K562 (cell line): ENCODE data around the gene KRI1. TPM values are rescaled to one million over a fixed set of nuclear protein-coding genes. Genes with fewer than 3 reads are reported as not detected.

Experiments
- BRCA1 ChIP-seq, 2 experiments: fragments of 450-650 bp in 1 of 2; sonication (generic) in 1 of 2; formaldehyde crosslinking in 1 of 2; IDR thresholded peaks; 2 replicates each; pipeline versions ENCODE4 v1.5.0 to v1.6.1; 2017 to 2020; ENCODE audit warnings: mild to moderate bottlenecking in 1 of 2, missing genetic modification reagents in 1 of 2
- ETV1 ChIP-seq: fragments of 450-650 bp; conservative IDR thresholded peaks from 2 replicates; pipeline ENCODE4 v1.6.1; 2016; ENCODE audit warnings: missing genetic modification characterization, control low read depth, low read depth, missing compliant biosample characterization
- KLF10 ChIP-seq: fragments of 250-450 bp; sonication (Bioruptor Pico); IDR thresholded peaks from 2 replicates; pipeline ENCODE4 v1.6.1; 2021; ENCODE audit warnings: matching md5 sums
- NR4A1 ChIP-seq, 2 experiments: fragments of 250-450 bp in 1 of 2; fragments of 450-650 bp in 1 of 2; sonication (Bioruptor Pico) in 1 of 2; IDR thresholded peaks; 2 replicates each; pipeline versions ENCODE4 v1.4.0 to v1.6.1; 2016 to 2020; ENCODE audit warnings: mild to moderate bottlenecking in 2 of 2, missing compliant biosample characterization in 1 of 2, missing genetic modification characterization in 1 of 2, moderate library complexity in 1 of 2
- PHB2 ChIP-seq: fragments of 450-650 bp; IDR thresholded peaks from 2 replicates; pipeline ENCODE4 v1.6.1; 2017; ENCODE audit warnings: low read depth
- PHF21A ChIP-seq: fragments of 450-650 bp; IDR thresholded peaks from 2 replicates; pipeline ENCODE4 v1.6.1; 2017; ENCODE audit warnings: low read depth, borderline replicate concordance
- RAD21 ChIP-seq, 2 experiments: fragments of 250-450 bp in 1 of 2; fragments of 450-650 bp in 1 of 2; sonication (Bioruptor Pico) in 1 of 2; formaldehyde crosslinking in 1 of 2; IDR thresholded peaks in 1 of 2; conservative IDR thresholded peaks in 1 of 2; 2 replicates each; pipeline versions ENCODE4 v1.4.0 to v1.8.0; 2020 to 2022; ENCODE audit warnings: mild to moderate bottlenecking in 2 of 2, moderate library complexity in 1 of 2
- SP2 ChIP-seq: IDR thresholded peaks from 2 replicates; pipeline ENCODE4 v1.6.1; 2011; ENCODE audit warnings: mild to moderate bottlenecking, low read depth, low read length, moderate library complexity; ENCODE audit not compliant: poor library complexity, severe bottlenecking; ENCODE audit errors: extremely low read depth
- ZBTB1 ChIP-seq: sonication (generic); formaldehyde crosslinking; IDR thresholded peaks from 2 replicates; pipeline ENCODE4 v1.8.1; 2023; ENCODE audit warnings: missing genetic modification reagents, low read depth, mild to moderate bottlenecking, borderline replicate concordance
- ZBTB7A ChIP-seq: IDR thresholded peaks from 2 replicates; pipeline ENCODE4 v1.6.1; 2011; ENCODE audit warnings: low read depth, mild to moderate bottlenecking, low read length, moderate library complexity, borderline replicate concordance; ENCODE audit not compliant: control insufficient read depth
- ZNF668 ChIP-seq: fragments of 250-450 bp; sonication (Bioruptor Pico); IDR thresholded peaks from 2 replicates; pipeline ENCODE4 v1.8.0; 2022; ENCODE audit warnings: mild to moderate bottlenecking, inconsistent platforms
- ZNF764 ChIP-seq: fragments of 250-450 bp; sonication (Bioruptor Pico); IDR thresholded peaks from 2 replicates; pipeline ENCODE4 v1.4.0; 2020; ENCODE audit warnings: low read depth, mild to moderate bottlenecking, moderate library complexity
- polyA plus RNA-seq, 8 experiments: library from polyadenylated mRNA; depleted of rRNA in 4 of 8; stranded (reverse) in 5 of 8; unstranded in 3 of 8; fragments of >200 nt; fragmentation: Nextera tagmentation in 2 of 8; fragmentation: Illumina TruSeq in 1 of 8; extraction: Ambion mirVana in 2 of 8; extraction: Trizol in 1 of 8; gene quantifications; 2 replicates each; pipeline versions ENCODE4 v1.2.1 to v1.2.3, GENCODE V29; 2011 to 2014; ENCODE audit warnings: inconsistent platforms in 1 of 8, missing spikeins in 1 of 8
- total RNA-seq, 7 experiments: library from RNA; depleted of rRNA in 6 of 7; stranded (reverse); fragments of >200 nt in 6 of 7; fragmentation: Illumina TruSeq in 2 of 7; extraction: Trizol in 2 of 7; gene quantifications; 2 replicates each; pipeline versions ENCODE4 v1.2.1 to v1.2.3, GENCODE V29; 2011 to 2021; ENCODE audit warnings: low replicate concordance in 1 of 7
- TF ChIP-seq, protein P1 (sequence below), 2 experiments: fragments of 450-650 bp; IDR thresholded peaks; 2 replicates each; pipeline ENCODE4 v1.6.1; 2016; ENCODE audit warnings: mild to moderate bottlenecking in 2 of 2, borderline replicate concordance in 1 of 2, low read depth in 1 of 2, moderate library complexity in 1 of 2
- TF ChIP-seq, protein P2 (sequence below): sonication (generic); formaldehyde crosslinking; IDR thresholded peaks from 2 replicates; pipeline ENCODE4 v1.8.1; 2023; ENCODE audit warnings: mild to moderate bottlenecking, missing genetic modification reagents, moderate library complexity

The KRI1 gene
- total and polyA plus RNA-seq, 9 of the 15 experiments (the other 6 are each of a cell fraction or from before 2014, with no cell fraction given): 1.1 to 50.7 (median 24.7) TPM

DNA sequence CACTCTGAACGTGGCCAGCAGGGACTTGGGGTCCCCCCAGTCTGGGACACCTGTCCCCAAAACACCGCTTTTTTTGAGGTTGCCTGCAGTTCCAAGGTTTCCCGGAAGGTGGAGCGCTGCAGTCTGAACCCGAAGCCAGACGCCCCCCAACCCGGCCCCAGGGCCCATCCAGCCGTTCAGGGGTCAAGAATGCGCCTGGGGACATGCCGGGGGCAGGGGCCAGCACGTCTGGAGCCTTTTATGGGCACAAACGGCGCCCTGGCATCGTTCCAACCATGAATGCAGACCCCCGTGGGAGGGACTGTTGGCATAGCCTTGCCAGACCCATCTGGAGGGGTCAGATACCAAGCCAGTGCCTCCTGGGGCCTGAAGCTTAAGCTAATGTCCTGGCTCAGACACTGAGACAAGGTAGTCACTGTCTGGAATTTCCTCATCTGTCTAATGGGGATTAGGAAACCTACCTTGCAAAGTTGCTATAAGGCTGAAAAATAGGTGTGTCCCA is 55.5 kb downstream of the KRI1 start (continued):
- TF ChIP-seq, protein P1, sequence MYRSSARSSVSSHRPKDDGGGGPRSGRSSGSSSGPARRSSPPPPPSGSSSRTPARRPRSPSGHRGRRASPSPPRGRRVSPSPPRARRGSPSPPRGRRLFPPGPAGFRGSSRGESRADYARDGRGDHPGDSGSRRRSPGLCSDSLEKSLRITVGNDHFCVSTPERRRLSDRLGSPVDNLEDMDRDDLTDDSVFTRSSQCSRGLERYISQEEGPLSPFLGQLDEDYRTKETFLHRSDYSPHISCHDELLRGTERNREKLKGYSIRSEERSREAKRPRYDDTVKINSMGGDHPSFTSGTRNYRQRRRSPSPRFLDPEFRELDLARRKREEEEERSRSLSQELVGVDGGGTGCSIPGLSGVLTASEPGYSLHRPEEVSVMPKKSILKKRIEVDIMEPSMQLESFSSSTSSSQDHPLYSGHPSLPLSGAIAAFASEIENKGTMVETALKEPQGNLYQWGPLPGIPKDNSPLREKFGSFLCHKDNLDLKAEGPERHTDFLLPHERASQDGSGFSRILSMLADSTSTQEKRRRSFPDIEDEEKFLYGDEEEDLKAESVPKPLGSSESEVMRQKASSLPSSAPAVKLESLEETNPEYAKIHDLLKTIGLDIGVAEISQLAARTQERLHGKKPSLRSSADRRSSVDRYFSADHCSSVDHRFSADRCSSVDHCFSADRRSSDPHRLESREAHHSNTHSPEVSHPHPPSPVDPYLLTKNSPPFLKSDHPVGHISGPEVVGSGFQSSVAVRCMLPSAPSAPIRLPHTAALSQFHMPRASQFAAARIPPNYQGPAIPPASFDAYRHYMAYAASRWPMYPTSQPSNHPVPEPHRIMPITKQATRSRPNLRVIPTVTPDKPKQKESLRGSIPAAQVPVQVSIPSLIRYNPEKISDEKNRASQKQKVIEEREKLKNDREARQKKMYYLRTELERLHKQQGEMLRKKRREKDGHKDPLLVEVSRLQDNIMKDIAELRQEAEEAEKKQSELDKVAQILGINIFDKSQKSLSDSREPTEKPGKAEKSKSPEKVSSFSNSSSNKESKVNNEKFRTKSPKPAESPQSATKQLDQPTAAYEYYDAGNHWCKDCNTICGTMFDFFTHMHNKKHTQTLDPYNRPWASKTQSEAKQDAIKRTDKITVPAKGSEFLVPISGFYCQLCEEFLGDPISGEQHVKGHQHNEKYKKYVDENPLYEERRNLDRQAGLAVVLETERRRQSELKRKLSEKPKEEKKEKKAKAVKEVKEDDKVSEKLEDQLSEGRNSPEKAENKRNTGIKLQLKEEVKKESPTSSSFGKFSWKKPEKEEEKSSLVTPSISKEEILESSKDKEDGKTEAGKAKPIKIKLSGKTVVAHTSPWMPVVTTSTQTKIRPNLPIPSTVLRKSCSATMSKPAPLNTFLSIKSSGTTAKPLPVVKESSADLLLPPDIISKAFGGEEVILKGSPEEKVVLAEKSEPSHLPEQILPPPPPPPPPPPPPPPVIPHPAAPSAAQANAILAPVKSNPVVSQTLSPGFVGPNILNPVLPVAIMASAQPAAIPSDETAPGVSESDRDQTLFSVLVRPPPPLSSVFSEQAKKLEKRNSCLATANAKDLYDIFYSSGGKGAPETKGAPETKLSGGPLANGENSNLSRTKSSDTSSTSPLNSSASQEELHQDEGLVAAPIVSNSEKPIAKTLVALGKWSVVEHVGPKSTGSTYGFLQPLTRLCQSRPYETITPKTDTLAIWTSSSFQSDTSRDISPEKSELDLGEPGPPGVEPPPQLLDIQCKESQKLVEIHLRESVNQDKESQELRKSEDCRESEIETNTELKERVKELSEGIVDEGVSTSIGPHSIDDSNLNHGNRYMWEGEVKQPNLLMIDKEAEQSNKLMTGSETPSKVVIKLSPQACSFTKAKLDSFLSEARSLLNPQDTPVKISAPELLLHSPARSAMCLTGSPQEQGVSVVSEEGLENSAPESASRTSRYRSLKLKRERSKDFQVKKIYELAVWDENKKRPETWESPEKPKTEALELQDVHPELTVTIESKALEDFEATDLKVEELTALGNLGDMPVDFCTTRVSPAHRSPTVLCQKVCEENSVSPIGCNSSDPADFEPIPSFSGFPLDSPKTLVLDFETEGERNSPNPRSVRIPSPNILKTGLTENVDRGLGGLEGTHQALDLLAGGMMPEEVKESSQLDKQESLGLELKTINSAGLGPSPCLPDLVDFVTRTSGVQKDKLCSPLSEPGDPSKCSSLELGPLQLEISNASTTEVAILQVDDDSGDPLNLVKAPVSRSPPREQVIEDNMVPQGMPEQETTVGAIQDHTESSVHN (IDR thresholded peaks at IDR 0.05; ENCODE audit: borderline replicate concordance in 1 of 2, low read depth in 1 of 2): no peak
- no peak for TF ChIP-seq BRCA1 (IDR thresholded peaks at IDR 0.05)
- TF ChIP-seq BRCA1 (CRISPR knock-in tag; IDR thresholded peaks at IDR 0.05): no peak
- TF ChIP-seq PHF21A: no peak
- no peak for TF ChIP-seq ZNF764 (CRISPR knock-in tag)
- TF ChIP-seq PHB2: no peak
- TF ChIP-seq NR4A1 (CRISPR knock-in tag; IDR thresholded peaks at IDR 0.05): no peak
- TF ChIP-seq NR4A1 (tag; IDR thresholded peaks at IDR 0.05): no peak
- TF ChIP-seq ZBTB7A: peak; percentile 82; the same call in 1 of the 2 replicates
- no peak for TF ChIP-seq ETV1 (tag)
- TF ChIP-seq, protein P2, sequence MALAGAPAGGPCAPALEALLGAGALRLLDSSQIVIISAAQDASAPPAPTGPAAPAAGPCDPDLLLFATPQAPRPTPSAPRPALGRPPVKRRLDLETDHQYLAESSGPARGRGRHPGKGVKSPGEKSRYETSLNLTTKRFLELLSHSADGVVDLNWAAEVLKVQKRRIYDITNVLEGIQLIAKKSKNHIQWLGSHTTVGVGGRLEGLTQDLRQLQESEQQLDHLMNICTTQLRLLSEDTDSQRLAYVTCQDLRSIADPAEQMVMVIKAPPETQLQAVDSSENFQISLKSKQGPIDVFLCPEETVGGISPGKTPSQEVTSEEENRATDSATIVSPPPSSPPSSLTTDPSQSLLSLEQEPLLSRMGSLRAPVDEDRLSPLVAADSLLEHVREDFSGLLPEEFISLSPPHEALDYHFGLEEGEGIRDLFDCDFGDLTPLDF (CRISPR knock-in tag): no peak
- TF ChIP-seq KLF10: no peak
- no peak for TF ChIP-seq SP2
- TF ChIP-seq RAD21 (CRISPR knock-in tag; conservative IDR thresholded peaks at IDR 0.05 in 1 of 2, IDR thresholded peaks at IDR 0.05 in 1 of 2): peak in 1 of 2 experiments; percentile 41; a peak in 2 of 4 replicates
- no peak for TF ChIP-seq ZNF668
- TF ChIP-seq ZBTB1 (CRISPR knock-in tag): no peak
